Vein endothelial cell (primary cell): Measurements from ENCODE around the gene BMP8B. TPM values are rescaled to one million over a fixed set of nuclear protein-coding genes. Genes with fewer than 3 reads are reported as not detected.

ENCODE experiments used
- small RNA-seq: library from RNA; depleted of rRNA; stranded (forward); fragments of <200 nt; gene quantifications from one replicate; pipeline ENCODE3, GENCODE V24; 2012
- total RNA-seq: library from RNA; depleted of rRNA; stranded (reverse); fragments of >200 nt; gene quantifications from 2 replicates; pipeline ENCODE4 v1.2.3, GENCODE V29; 2012

Gene BMP8B, protein sequence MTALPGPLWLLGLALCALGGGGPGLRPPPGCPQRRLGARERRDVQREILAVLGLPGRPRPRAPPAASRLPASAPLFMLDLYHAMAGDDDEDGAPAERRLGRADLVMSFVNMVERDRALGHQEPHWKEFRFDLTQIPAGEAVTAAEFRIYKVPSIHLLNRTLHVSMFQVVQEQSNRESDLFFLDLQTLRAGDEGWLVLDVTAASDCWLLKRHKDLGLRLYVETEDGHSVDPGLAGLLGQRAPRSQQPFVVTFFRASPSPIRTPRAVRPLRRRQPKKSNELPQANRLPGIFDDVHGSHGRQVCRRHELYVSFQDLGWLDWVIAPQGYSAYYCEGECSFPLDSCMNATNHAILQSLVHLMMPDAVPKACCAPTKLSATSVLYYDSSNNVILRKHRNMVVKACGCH
- total RNA-seq, result under 0.01 TPM in 1 of 2 replicates, not detected in the other

DNA sequence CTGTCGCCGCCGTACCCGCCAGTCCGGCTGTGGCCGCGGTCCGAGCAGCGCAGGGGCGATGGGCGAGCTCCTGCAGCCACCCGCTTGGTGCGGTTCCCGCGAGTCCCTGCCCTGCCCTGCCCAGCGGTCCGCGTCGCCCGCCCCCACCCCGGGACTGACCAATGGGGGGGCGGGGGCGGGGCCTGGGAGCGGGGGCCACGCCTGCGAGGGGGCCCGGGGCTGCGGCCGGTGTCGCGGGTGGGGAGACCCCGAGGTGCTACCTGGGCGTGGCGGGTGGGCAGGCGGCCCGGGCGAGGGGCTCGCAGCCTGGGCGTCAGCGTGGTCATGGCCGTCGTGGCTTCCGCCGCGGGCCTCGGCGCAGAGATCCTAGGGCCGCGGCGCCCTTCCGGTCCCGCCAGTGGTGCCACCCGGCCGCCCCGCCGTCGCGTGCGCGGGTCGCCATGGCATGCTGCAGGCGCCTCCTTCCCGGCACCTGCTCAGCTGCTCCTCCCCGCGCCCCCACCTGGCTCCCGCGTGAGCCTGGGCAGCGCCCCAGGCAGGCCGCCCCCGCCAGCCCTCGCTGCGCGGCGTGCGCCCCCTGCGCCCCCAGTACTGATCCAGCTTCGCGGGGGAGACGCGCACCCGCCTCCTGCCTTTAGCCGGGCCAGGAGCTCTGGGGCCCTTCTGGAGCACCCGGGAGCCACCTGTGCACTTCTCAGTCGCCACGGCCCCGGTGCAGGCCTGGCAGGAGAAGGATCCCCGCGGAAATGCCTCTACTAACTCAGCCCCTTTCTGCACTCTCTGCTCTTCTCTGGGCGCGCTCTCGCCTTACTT lies at the start of gene BMP8B:
Gene BMP8B (minus strand): TSS at position 108 of the 813 bp plus-strand sequence. CDS start 380 bp downstream, outside the sequence.

DNA sequence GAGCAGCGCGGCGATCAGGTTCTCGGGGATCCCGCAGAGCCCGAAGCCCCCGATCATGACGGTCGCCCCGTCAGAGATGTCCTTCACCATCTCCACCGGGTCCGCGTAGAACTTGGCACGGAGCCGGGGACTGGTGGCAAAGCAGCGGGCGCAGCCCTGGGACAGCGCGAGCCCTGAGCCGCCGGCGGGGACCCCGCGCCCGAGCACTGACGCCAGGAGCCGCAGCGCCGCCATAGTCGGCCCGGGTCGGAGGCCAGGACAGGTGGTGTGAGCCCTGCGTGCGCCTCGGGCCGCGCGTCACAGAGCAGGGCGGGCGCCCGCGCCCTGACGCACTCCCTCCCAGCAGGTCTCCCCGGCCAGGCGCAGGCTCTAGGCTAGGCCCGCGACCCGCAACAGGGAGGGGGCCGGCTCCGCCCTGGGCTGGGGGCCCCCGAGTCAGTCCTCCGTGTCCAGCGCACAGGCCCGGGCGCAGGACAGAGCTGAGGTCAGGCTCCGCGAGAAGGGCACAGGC lies 17.6 kb downstream of the BMP8B start, which contains the start of gene OXCT2:
Gene OXCT2 (minus strand): TSS at position 327 of the 511 bp plus-strand sequence. CDS start 93 bp downstream, at position 234.

DNA sequence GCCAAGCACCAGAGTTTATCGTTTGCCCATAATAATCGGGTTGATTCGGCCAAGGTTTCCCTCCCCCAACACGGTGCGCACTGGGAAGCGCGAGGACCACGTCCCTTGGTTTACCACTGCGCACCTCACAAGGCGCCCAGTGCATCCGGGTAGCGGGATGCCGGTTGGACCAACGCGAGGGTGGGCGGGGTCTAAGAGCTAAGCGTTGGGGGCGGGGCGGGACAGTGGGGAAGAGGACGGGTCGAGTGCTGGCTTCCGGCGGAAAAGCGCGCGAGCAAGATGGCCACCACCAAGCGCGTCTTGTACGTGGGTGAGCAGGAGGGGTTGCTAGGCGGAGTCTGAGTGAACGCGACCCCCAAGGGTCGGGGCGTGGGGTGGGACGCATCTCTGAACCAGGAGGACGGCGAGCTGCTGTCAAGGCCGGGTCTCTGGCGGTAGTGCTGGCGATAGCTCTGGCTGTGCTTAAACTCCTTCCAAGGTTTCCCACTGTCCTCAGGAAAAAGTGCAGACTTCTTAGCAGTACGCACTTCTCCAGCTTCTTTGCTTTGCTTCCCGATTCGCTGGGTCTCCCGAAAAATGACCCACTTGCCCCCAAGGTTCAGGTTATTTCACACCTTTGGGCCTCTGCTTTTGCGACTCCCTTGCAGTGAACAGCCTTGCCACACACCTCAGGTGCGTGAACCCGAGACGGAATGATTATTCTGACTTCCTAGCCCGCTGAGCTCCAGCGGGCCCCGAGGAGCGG lies 49.9 kb downstream of the BMP8B start, which contains the start of gene PPIE:
Gene PPIE (plus strand): TSS at position 261 of the 745 bp plus-strand sequence. CDS start 19 bp downstream, at position 280.

Small RNAs within 50 kb of the gene (small RNA-seq; reads per million reads assigned to genes)
- gene AL033527.1 (not detected), gene RNU7-121P (not detected)

Other genes starting within 250 kb of the BMP8B start
- 159 and 171 TPM in 2 replicates for gene PABPC4, start 212.1 kb downstream of the BMP8B start, total RNA-seq
- 0.38 TPM in 1 of 2 replicates, not detected in the other for gene HEYL, start 149.2 kb downstream of the BMP8B start, total RNA-seq
- not detected in 2 replicates for gene NT5C1A, start 116.8 kb downstream of the BMP8B start, total RNA-seq
- not detected in 2 replicates for gene HPCAL4, start 97.4 kb downstream of the BMP8B start, total RNA-seq
- 29.7 and 31.7 TPM in 2 replicates for gene PPIE, start 50.0 kb downstream of the BMP8B start, total RNA-seq
- gene OXCT2, start 17.5 kb downstream of the BMP8B start, total RNA-seq, result 2.3 and 2.9 TPM in 2 replicates
- 19.6 and 22.9 TPM in 2 replicates for gene TRIT1, start 94.6 kb upstream of the BMP8B start, total RNA-seq
- gene MYCL, start 113.1 kb upstream of the BMP8B start, total RNA-seq, result 2.1 and 2.9 TPM in 2 replicates
- gene MFSD2A, start 166.3 kb upstream of the BMP8B start, total RNA-seq, result 1.6 and 3.4 TPM in 2 replicates